ENCODE data around the gene KCNT1.

Gene KCNT1

DNA sequence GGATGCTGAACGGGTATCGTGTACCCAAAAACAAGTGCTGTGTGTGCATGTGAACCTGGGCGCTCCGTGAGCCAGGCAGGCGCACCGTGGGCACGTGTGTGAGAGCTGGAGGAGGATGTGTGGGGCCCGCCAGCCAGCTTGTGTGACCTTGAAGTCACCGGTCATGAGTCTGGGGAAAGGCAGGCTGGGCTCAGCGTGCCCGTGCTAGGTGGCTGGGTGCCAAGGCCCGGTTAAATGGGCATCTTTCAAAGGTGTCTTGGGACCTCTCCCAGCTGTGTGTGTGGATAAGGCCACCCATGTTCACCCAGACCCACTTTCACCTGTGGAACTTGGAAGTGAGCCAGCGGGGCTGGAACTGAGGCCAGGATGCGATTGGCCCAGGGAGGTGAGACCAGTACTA is 3.4 kb downstream of the KCNT1 start:
- no peaks in the 10 kb centered on the region for H3K36me3 ChIP-seq (ENCODE audit: control insufficient read depth, low read length)
- TF ChIP-seq EZH2phosphoT487 (IDR thresholded peaks at IDR 0.05; ENCODE audit: borderline replicate concordance, low read length): no peak
- TF ChIP-seq, protein P1, sequence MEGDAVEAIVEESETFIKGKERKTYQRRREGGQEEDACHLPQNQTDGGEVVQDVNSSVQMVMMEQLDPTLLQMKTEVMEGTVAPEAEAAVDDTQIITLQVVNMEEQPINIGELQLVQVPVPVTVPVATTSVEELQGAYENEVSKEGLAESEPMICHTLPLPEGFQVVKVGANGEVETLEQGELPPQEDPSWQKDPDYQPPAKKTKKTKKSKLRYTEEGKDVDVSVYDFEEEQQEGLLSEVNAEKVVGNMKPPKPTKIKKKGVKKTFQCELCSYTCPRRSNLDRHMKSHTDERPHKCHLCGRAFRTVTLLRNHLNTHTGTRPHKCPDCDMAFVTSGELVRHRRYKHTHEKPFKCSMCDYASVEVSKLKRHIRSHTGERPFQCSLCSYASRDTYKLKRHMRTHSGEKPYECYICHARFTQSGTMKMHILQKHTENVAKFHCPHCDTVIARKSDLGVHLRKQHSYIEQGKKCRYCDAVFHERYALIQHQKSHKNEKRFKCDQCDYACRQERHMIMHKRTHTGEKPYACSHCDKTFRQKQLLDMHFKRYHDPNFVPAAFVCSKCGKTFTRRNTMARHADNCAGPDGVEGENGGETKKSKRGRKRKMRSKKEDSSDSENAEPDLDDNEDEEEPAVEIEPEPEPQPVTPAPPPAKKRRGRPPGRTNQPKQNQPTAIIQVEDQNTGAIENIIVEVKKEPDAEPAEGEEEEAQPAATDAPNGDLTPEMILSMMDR (IDR thresholded peaks at IDR 0.05; ENCODE audit: low read depth, low read length, poor library complexity, severe bottlenecking): no peak
- no peaks in the 10 kb centered on the region for H3K9me3 ChIP-seq (ENCODE audit: control insufficient read depth, insufficient read depth, low read length)
- no peak overlapping the region for H3K4me2 ChIP-seq (ENCODE audit: low read length)
- H3K4me3 ChIP-seq (ENCODE audit: low read length): no peak overlapping the region
- H3K79me2 ChIP-seq (ENCODE audit: control insufficient read depth, low read length): no peaks in the 10 kb centered on the region
- H3F3A ChIP-seq (ENCODE audit: control insufficient read depth, insufficient read depth): no peaks in the 10 kb centered on the region
- H3K27ac ChIP-seq (ENCODE audit: low read depth, low read length): no peak overlapping the region
- H4K20me1 ChIP-seq (ENCODE audit: control insufficient read depth, insufficient read depth, low read depth, low read length): no peaks in the 10 kb centered on the region
- no peaks in the 10 kb centered on the region for H3K4me1 ChIP-seq (ENCODE audit: control insufficient read depth, low read length)
- H3K27me3 ChIP-seq (ENCODE audit: control insufficient read depth, low read length): no peaks in the 10 kb centered on the region
- H3K9me2 ChIP-seq (replicated peaks; ENCODE audit: control insufficient read depth, low read length): no peaks in the 10 kb centered on the region

DNA sequence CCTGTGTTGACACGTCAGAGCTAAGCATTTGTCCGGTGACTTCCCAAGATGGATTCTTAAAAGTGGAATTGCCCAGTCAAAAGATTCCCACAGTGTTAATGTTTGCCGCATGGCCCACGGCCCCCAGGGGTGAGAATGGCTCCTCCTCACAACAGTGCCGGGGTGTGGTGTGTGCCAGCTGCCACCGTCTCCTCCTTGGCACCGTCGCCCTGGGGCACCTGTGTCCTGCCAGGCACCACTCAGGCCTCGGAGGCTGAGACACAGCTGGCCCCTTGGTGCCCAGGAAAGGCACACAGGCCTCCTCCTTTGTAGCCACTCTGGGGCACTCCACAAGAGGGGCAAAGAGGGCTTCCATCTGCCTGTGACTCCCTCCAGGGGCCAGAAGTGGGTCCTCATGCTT is 4.3 kb downstream of the KCNT1 start:
- Histone ChIP-seq H3K27ac (ENCODE audit: low read depth, low read length) (no peak overlapping the region), H3K4me1 (ENCODE audit: control insufficient read depth, low read length) (no peaks in the 10 kb centered on the region), H3K9me3 (ENCODE audit: control insufficient read depth, insufficient read depth, low read length) (no peaks in the 10 kb centered on the region), H3K4me3 (ENCODE audit: low read length) (no peak overlapping the region), H3K79me2 (ENCODE audit: control insufficient read depth, low read length) (no peaks in the 10 kb centered on the region), H4K20me1 (ENCODE audit: control insufficient read depth, insufficient read depth, low read depth, low read length) (no peaks in the 10 kb centered on the region), H3K4me2 (ENCODE audit: low read length) (no peak overlapping the region), H3K27me3 (ENCODE audit: control insufficient read depth, low read length) (no peaks in the 10 kb centered on the region), H3F3A (ENCODE audit: control insufficient read depth, insufficient read depth) (no peaks in the 10 kb centered on the region), H3K9me2 (replicated peaks; ENCODE audit: control insufficient read depth, low read length) (no peaks in the 10 kb centered on the region), H3K36me3 (ENCODE audit: control insufficient read depth, low read length) (no peaks in the 10 kb centered on the region)
- TF ChIP-seq, protein P1 (IDR thresholded peaks at IDR 0.05; ENCODE audit: low read depth, low read length, poor library complexity, severe bottlenecking): no peak
- no peak for TF ChIP-seq EZH2phosphoT487 (IDR thresholded peaks at IDR 0.05; ENCODE audit: borderline replicate concordance, low read length)

DNA sequence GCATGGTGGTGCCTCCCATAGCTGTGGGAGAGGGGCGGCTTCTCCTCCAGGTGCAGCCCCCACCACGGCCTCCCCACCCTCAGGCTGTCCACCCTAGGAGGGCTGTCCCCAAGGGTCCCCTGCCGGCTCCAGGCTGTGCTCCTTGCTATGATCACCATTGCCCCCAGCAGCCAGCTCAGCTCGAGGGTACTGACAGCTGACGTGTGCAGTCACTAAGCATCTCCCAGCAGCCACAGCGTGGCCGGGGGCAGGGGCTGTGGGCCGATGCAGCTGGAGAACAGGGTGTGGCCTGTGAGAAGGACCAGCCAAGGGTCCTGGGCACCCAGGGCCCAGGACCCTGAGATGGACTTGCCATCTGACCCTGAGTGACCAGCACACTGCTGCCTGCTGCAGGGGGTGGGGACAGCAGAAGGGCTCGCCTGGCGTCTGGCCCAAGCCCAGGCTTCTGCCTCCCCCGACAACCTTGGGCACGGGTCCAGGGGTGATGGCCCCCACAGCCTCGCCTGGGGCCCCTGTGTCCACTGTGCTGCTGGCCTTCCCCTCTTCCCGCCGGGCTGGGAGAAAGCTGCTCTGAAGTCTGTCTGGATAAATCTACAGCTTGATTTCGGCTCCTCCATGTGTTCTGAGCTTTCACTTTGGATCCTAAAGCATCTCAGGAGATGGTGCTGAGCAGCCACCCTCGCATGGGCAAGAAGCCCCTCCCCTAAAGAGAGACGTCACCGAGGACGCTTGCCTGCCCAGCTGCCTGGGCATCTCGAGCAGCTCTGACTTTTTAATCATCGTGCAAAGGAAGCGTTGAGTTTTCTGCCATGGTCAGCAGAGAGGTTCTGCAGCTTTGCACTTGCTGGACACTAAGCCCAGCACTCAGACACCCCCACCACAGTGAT is 5.5 kb downstream of the KCNT1 start:
- no peaks in the 10 kb centered on the region for H3K9me3 ChIP-seq (ENCODE audit: control insufficient read depth, insufficient read depth, low read length)
- H3K79me2 ChIP-seq (ENCODE audit: control insufficient read depth, low read length): no peaks in the 10 kb centered on the region
- H3K36me3 ChIP-seq (ENCODE audit: control insufficient read depth, low read length): no peaks in the 10 kb centered on the region
- TF ChIP-seq, protein P1 (IDR thresholded peaks at IDR 0.05; ENCODE audit: low read depth, low read length, poor library complexity, severe bottlenecking): no peak
- no peak for TF ChIP-seq EZH2phosphoT487 (IDR thresholded peaks at IDR 0.05; ENCODE audit: borderline replicate concordance, low read length)
- H3K9me2 ChIP-seq (replicated peaks; ENCODE audit: control insufficient read depth, low read length): no peaks in the 10 kb centered on the region
- H3K4me1 ChIP-seq (ENCODE audit: control insufficient read depth, low read length): no peaks in the 10 kb centered on the region
- no peaks in the 10 kb centered on the region for H4K20me1 ChIP-seq (ENCODE audit: control insufficient read depth, insufficient read depth, low read depth, low read length)
- no peaks in the 10 kb centered on the region for H3F3A ChIP-seq (ENCODE audit: control insufficient read depth, insufficient read depth)
- no peak overlapping the region for H3K4me3 ChIP-seq (ENCODE audit: low read length)
- no peaks in the 10 kb centered on the region for H3K27me3 ChIP-seq (ENCODE audit: control insufficient read depth, low read length)
- H3K27ac ChIP-seq (ENCODE audit: low read depth, low read length): no peak overlapping the region
- H3K4me2 ChIP-seq (ENCODE audit: low read length): no peak overlapping the region

Data from DOHH2 (cell line).